Activated CD4-positive, alpha-beta T cell treated with anti-CD3 and anti-CD28 coated beads for 36 hours (primary cell): ENCODE results near the gene PRKD1. TPM values are rescaled to one million over a fixed set of nuclear protein-coding genes. Genes with fewer than 3 reads are reported as not detected.

ENCODE experiments used
- ATAC-seq: fragments of 200-7000 bp; cut with Tn5 transposase; one replicate; pipeline ENCODE4 v1.10.0; 2021; ENCODE audit warnings: mild to moderate bottlenecking, moderate library complexity
- CTCF ChIA-PET: fragments of 350-600 bp; sonication (Branson Sonifier 250); formaldehyde crosslinking; loops from one replicate; lab custom pipeline; 2021; ENCODE audit warnings: antibody characterized with exemption; lab: Charles Lee
- POLR2A ChIA-PET: fragments of 350-600 bp; sonication (Branson Sonifier 250); formaldehyde crosslinking; loops from one replicate; lab custom pipeline; 2021; ENCODE audit warnings: antibody characterized with exemption, inconsistent platforms; lab: Charles Lee
- DNase-seq: peaks from one replicate; pipeline ENCODE4 v3.0.0-alpha.2; 2020
- H3K27ac Mint-ChIP-seq: one replicate; pipeline ENCODE4 v1.8.0; 2021; ENCODE audit warnings: mixed read lengths
- H3K27me3 Mint-ChIP-seq: one replicate; pipeline ENCODE4 v1.8.0; 2021; ENCODE audit warnings: mixed read lengths
- H3K36me3 Mint-ChIP-seq: one replicate; pipeline ENCODE4 v1.8.0; 2021; ENCODE audit warnings: low read depth, mixed read lengths
- H3K4me1 Mint-ChIP-seq: one replicate; pipeline ENCODE4 v1.8.0; 2021; ENCODE audit warnings: mixed read lengths
- H3K4me3 Mint-ChIP-seq: one replicate; pipeline ENCODE4 v1.8.0; 2021; ENCODE audit warnings: mild to moderate bottlenecking, moderate library complexity, mixed read lengths
- H3K9me3 Mint-ChIP-seq: one replicate; pipeline ENCODE4 v1.8.0; 2021; ENCODE audit warnings: low read depth, mixed read lengths
- intact Hi-C, 2 experiments: fragments of 100-400 bp; cut with DNase I in 1 of 2; cut with micrococcal nuclease in 1 of 2; formaldehyde crosslinking; loops; one replicate each; pipeline versions ENCODE4 v1.14.2 to v1.15.1; 2022 to 2024; cut with DNase I, micrococcal nuclease
- total RNA-seq, 2 experiments: library from RNA; stranded (reverse); gene quantifications; one replicate each; pipeline ENCODE4 v1.2.3, GENCODE V29; 2021

PRKD1 gene
- total RNA-seq, 2 experiments from 2014 or later, result not detected

DNA sequence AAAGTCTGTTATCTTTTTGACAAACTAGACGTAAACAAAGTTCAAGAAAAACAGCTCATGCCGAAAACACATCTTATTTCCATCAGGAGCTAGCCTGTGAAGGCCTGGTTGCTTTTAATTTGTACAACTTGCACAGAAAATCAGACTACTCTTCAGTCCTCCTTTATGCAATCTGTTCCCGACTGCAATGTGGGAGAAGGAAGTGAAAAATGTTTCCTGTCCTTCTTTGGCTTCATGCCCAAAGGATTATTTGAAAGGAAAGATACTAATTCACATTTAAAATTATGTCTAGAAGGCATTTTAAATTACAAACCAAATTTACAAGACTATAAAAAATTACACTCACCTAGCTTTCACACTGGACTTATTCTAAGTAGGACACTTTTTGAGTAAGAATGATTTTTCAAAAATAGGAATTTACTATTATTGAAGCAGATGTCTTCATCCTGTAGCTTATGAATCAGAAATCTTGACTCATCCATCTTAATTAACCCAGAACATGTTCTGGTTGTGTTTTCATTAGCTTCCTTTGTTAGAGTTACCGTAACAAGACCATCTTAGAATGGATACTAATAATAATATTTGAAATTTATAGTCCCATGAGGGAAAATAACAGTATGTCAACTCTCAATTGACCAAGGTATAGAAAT lies 272.6 kb downstream of the PRKD1 start:
- CTCF ChIA-PET, result no interaction called here

GRCh38 chr14:29653303-29653702 lies 274.3 kb downstream of the PRKD1 start:
- ChIA-PET POLR2A (no interaction called here), CTCF (no interaction called here)
- ATAC-seq (no peak), DNase-seq (no peak)
- peaks cover 15% of the 10 kb centered on the region for H3K9me3 Mint-ChIP-seq
- no peak overlapping the region for H3K4me3 Mint-ChIP-seq
- no peaks in the 10 kb centered on the region for H3K36me3 Mint-ChIP-seq
- intact Hi-C loops, result no loop called here
- no peaks in the 10 kb centered on the region for H3K27me3 Mint-ChIP-seq
- no peak overlapping the region for H3K27ac Mint-ChIP-seq
- no peaks in the 10 kb centered on the region for H3K4me1 Mint-ChIP-seq

More for the DNA sequence above, 272.6 kb downstream of the PRKD1 start:
- ATAC-seq (no peak), DNase-seq (no peak)
- POLR2A ChIA-PET, result no interaction called here
- H3K4me3 Mint-ChIP-seq, result no peak overlapping the region
- intact Hi-C loops, result no loop called here
- H3K4me1 Mint-ChIP-seq, result no peaks in the 10 kb centered on the region
- no peaks in the 10 kb centered on the region for H3K36me3 Mint-ChIP-seq
- H3K27ac Mint-ChIP-seq, result no peak overlapping the region
- H3K27me3 Mint-ChIP-seq, result no peaks in the 10 kb centered on the region
- peaks cover 10% of the 10 kb centered on the region for H3K9me3 Mint-ChIP-seq

DNA sequence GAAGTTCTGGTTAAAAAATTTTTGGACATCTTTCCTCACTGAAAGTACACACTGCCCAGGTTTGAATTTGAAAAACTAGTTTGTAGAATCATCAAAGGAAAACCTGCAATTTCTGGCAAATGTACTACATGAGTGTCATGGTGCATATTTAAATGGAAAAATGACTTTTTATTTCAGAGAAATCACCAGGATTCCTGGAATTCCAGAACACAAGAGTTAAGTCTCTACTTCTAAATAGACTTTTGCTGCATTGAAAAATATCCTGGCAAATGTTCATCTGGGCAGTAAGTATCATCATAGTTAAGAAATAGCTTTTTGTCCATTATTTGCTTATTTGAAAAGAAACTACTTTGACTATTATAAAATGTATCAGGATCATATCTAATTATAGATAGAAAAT lies 275.1 kb downstream of the PRKD1 start:
- ATAC-seq (no peak), DNase-seq (no peak)
- Mint-ChIP-seq H3K36me3 (no peaks in the 10 kb centered on the region), H3K4me3 (no peak overlapping the region), H3K27ac (no peak overlapping the region), H3K27me3 (no peaks in the 10 kb centered on the region), H3K4me1 (no peaks in the 10 kb centered on the region), H3K9me3 (peaks cover 15% of the 10 kb centered on the region)
- intact Hi-C loops, result no loop called here
- ChIA-PET CTCF (no interaction called here), POLR2A (no interaction called here)

DNA sequence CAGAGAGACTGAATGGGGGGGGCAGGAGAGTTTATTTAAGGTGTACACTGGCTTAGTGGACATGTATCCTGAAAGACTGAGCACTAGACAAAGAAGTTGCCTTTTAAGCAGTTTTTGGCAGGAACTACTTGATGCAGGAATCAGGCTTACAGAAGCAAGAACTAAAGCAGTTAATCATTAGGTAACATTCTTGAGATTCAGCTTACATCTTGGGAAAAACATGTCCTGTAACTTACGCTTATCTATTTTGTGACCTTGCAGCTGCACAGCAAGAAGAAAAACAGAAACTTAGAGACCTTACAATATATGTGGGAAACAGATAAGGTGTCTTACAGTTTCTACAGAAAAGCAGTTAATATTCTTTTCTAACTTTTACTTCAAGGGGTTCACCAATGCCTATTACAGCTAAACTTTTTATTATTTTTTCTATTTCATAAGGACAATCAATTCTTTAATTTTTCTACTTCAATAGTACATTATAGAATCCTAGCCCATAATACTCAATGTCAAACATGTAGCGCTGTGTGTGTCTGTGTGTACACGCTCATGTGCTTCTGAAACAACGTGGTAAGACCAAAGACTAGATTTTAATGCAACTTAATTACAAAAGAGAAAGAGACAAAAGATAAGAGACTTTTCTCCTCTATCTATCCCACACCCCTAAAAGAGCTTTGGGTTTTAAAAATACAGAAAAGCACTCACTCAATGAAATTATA lies 276.9 kb downstream of the PRKD1 start:
- Mint-ChIP-seq H3K9me3 (peaks cover 22% of the 10 kb centered on the region), H3K27me3 (no peaks in the 10 kb centered on the region), H3K4me1 (no peaks in the 10 kb centered on the region), H3K4me3 (no peak overlapping the region), H3K36me3 (no peaks in the 10 kb centered on the region), H3K27ac (no peak overlapping the region)
- ATAC-seq (no peak), DNase-seq (no peak)
- ChIA-PET CTCF (no interaction called here), POLR2A (no interaction called here)
- intact Hi-C loops, result no loop called here

DNA sequence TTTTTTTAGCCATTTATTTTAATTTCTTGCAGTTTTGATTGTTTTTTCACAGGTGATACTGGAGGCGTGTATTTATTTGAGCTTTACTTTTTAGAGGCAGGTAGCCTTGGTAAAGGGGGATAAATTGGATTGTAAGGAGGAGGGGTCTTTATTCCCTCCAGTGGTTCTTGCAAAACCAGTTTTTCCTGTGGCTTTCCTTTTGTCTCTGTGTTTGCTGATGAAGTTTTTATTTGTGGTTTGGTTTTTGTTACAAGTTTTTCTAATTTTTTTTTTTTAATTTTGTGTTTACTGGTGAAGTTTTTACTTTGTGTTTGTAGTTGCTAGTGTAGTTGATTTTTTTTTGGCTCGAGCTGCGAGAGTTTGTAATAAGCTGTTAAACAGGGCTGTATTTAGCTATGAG lies 278.5 kb downstream of the PRKD1 start:
- ChIA-PET POLR2A (no interaction called here), CTCF (interaction anchor here (0.6 to 1.3 kb wide), 2 partner anchors 9 to 253 kb away, joined by 3 read pairs; no protein-coding TSS in a partner anchor)
- H3K27ac Mint-ChIP-seq, result no peak overlapping the region
- H3K36me3 Mint-ChIP-seq, result no peaks in the 10 kb centered on the region
- H3K27me3 Mint-ChIP-seq, result no peaks in the 10 kb centered on the region
- DNase-seq, result no peak
- ATAC-seq, result no peak
- H3K4me1 Mint-ChIP-seq, result no peaks in the 10 kb centered on the region
- intact Hi-C loops, result no loop called here
- peaks cover 22% of the 10 kb centered on the region for H3K9me3 Mint-ChIP-seq
- H3K4me3 Mint-ChIP-seq, result no peak overlapping the region

DNA sequence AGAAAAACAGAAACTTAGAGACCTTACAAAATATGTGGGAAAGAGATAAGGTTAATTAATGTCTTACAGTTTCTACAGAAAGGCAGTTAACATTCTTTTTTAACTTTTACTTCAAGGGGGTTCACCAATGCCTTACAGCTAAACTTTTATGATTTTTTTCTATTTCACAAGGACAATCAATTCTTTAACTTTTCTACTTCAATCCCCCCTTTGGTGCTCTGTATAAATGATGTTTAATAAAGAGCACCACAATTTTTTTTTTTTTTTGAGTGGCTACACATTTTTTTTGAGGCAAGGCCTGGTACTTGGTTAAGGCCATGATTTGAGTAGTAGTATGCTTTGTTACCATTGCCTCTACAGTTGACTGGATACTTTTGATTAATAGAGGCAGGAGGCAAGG lies 279.6 kb downstream of the PRKD1 start:
- ChIA-PET CTCF (interaction anchor here (1.3 kb wide), 1 partner anchor 11 kb away, joined by 3 read pairs; no protein-coding TSS in a partner anchor), POLR2A (no interaction called here)
- H3K27ac Mint-ChIP-seq, result no peak overlapping the region
- DNase-seq (no peak), ATAC-seq (no peak)
- intact Hi-C loops, result no loop called here
- no peaks in the 10 kb centered on the region for H3K36me3 Mint-ChIP-seq
- H3K4me1 Mint-ChIP-seq, result no peaks in the 10 kb centered on the region
- H3K9me3 Mint-ChIP-seq, result peaks cover 22% of the 10 kb centered on the region
- H3K4me3 Mint-ChIP-seq, result no peak overlapping the region
- no peaks in the 10 kb centered on the region for H3K27me3 Mint-ChIP-seq

DNA sequence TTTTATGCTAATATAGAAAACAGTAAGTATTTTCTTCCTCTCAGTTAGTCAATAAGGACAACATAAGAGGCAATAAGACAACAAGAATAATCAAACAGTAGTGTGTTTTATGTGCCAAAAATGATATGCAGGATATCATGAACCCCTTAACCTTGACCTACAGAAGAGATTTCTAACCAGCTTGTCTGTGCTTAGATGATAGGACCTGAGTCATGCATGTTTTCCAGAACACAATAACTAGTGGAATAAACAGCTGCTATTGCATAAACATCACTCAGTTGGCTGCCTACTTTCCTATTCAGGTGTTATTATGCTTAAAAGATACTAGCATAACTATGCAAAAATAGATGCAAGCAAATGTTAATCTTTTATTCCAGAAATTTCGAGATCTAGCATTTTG lies 282.5 kb downstream of the PRKD1 start:
- H3K27ac Mint-ChIP-seq, result no peak overlapping the region
- intact Hi-C loops, result no loop called here
- H3K27me3 Mint-ChIP-seq, result no peaks in the 10 kb centered on the region
- ChIA-PET POLR2A (no interaction called here), CTCF (no interaction called here)
- ATAC-seq (no peak), DNase-seq (no peak)
- peaks cover 20% of the 10 kb centered on the region for H3K9me3 Mint-ChIP-seq
- H3K4me1 Mint-ChIP-seq, result no peaks in the 10 kb centered on the region
- H3K4me3 Mint-ChIP-seq, result no peak overlapping the region
- no peaks in the 10 kb centered on the region for H3K36me3 Mint-ChIP-seq

DNA sequence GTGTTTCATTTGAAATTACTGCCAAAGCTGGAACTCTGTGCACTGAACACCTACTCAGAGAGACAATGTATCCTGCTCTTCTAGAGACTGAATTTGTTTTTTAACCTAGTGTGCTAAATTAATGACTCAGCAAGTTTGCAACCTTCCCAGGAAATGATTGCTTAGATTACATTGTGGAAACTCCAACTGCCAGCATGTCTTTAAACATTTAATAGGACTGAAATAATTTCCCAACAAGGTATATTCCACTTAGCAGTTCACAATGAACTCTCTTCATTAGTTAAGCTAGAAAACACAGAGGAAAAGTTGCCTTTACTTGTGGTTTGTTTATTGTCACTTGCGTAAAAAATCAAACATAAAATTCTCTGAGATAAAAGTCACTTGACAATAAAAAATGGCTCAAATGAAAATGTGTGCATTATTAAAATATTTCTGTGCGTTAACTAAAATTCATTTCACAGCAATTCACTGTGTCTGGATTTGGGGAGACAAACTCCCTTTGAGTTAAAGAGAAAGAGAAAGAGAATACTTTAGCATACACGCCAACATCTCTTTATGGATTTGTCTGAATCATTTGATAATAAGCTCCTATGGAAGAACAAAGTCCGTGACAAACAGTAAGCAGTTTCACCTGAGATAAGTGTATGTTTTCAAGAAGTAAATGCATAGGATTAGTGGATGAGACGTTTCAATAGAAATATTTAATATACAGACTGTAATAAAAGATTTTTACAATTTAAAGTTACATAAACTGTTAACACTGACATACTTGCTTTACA lies 284.0 kb downstream of the PRKD1 start:
- no peaks in the 10 kb centered on the region for H3K36me3 Mint-ChIP-seq
- no peak overlapping the region for H3K4me3 Mint-ChIP-seq
- H3K9me3 Mint-ChIP-seq, result peaks cover 13% of the 10 kb centered on the region
- H3K27ac Mint-ChIP-seq, result no peak overlapping the region
- intact Hi-C loops, result no loop called here
- ATAC-seq (no peak), DNase-seq (no peak)
- H3K27me3 Mint-ChIP-seq, result no peaks in the 10 kb centered on the region
- CTCF ChIA-PET, result no interaction called here
- POLR2A ChIA-PET, result no interaction called here
- no peaks in the 10 kb centered on the region for H3K4me1 Mint-ChIP-seq

- H3K27ac Mint-ChIP-seq, result no peak overlapping the region
- intact Hi-C loops, result no loop called here
- POLR2A ChIA-PET, result no interaction called here
- CTCF ChIA-PET, result interaction anchor here (0.7 kb wide), 1 partner anchor 79 kb away, joined by 4 read pairs; no protein-coding TSS in a partner anchor
- peaks cover 5% of the 10 kb centered on the region for H3K9me3 Mint-ChIP-seq
- no peaks in the 10 kb centered on the region for H3K27me3 Mint-ChIP-seq
- DNase-seq, result no peak
- no peaks in the 10 kb centered on the region for H3K4me1 Mint-ChIP-seq
- no peak for ATAC-seq
- H3K4me3 Mint-ChIP-seq, result no peak overlapping the region
- no peaks in the 10 kb centered on the region for H3K36me3 Mint-ChIP-seq
These were observed 290.2 kb downstream of the PRKD1 start for GRCh38 chr14:29637411-29637810.

DNA sequence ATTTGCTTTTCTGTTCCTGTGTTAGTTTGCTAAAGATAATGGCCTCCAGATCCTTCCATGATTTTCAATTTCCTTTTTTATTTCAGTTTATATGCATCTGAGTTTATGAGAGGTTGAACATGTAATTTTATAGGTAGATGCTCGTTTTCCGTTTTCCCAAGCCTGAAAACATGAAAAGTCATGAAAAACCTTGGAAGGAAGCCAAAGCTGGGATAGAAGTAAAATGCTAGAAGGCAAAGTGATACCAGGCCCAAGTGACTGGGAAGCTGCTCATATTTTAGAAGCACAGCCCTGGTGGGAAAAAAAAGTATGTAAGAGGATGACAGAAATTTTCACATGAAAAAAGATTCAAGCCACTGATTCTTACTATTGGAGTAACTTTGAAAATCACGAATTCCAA lies 290.8 kb downstream of the PRKD1 start:
- ChIA-PET CTCF (interaction anchor here (0.7 kb wide), 1 partner anchor 78 kb away, joined by 4 read pairs; no protein-coding TSS in a partner anchor), POLR2A (no interaction called here)
- DNase-seq, result no peak
- intact Hi-C loops, result no loop called here
- ATAC-seq, result no peak
- Mint-ChIP-seq H3K4me3 (no peak overlapping the region), H3K4me1 (no peaks in the 10 kb centered on the region), H3K27me3 (no peaks in the 10 kb centered on the region), H3K27ac (no peak overlapping the region), H3K36me3 (no peaks in the 10 kb centered on the region), H3K9me3 (peaks cover 5% of the 10 kb centered on the region)

GRCh38 chr14:29630566-29631160 lies 297.0 kb downstream of the PRKD1 start:
- CTCF ChIA-PET, result no interaction called here

More at GRCh38 chr14:29630566-29631160, 297.0 kb downstream of the PRKD1 start:
- Mint-ChIP-seq H3K36me3 (no peaks in the 10 kb centered on the region), H3K27me3 (no peaks in the 10 kb centered on the region), H3K4me1 (no peaks in the 10 kb centered on the region), H3K9me3 (peaks cover 2% of the 10 kb centered on the region), H3K4me3 (no peak overlapping the region), H3K27ac (no peak overlapping the region)
- POLR2A ChIA-PET, result no interaction called here
- intact Hi-C loops, result no loop called here
- ATAC-seq (no peak), DNase-seq (no peak)
